Progenitor cell of endocrine pancreas (in vitro differentiated cells): ENCODE data around the gene TMEM272. TPM values are rescaled to one million over a fixed set of nuclear protein-coding genes. Genes with fewer than 3 reads are reported as not detected.
A peak's percentile ranks its signal among the peaks of the same experiment; 100 is the strongest.

ENCODE experiments used
- DNase-seq: peaks from one replicate; pipeline ENCODE4 v3.0.0; 2021; ENCODE audit warnings: low spot score; ENCODE audit not compliant: unreplicated experiment
- H3K27ac Mint-ChIP-seq: 2 replicates; pipeline ENCODE4 v1.8.0; 2021; ENCODE audit warnings: mild to moderate bottlenecking, moderate library complexity, mixed read lengths
- H3K27me3 Mint-ChIP-seq: 2 replicates; pipeline ENCODE4 v1.8.0; 2021; ENCODE audit warnings: mixed read lengths
- H3K36me3 Mint-ChIP-seq: 2 replicates; pipeline ENCODE4 v1.8.0; 2022; ENCODE audit warnings: mixed read lengths; ENCODE audit not compliant: insufficient read depth
- H3K4me1 Mint-ChIP-seq: 2 replicates; pipeline ENCODE4 v1.8.0; 2021; ENCODE audit warnings: low read depth, mixed read lengths
- H3K4me3 Mint-ChIP-seq: 2 replicates; pipeline ENCODE4 v1.8.0; 2021; ENCODE audit warnings: low read depth, mild to moderate bottlenecking, moderate library complexity, mixed read lengths
- H3K9me3 Mint-ChIP-seq: 2 replicates; pipeline ENCODE4 v1.8.0; 2021; ENCODE audit warnings: low read depth, mixed read lengths
- CTCF ChIP-seq: fragments of 200-600 bp; sonication (generic); IDR thresholded peaks from one replicate; pipeline ENCODE4 v1.5.0; 2021; ENCODE audit warnings: antibody characterized with exemption, mild to moderate bottlenecking; ENCODE audit not compliant: unreplicated experiment
- total RNA-seq: library from RNA; stranded (reverse); gene quantifications from 2 replicates; pipeline ENCODE4 v1.2.1, GENCODE V29; 2021

TMEM272 gene
- total RNA-seq, 1 donor from 2014 or later: 1.5 TPM

- peaks cover 6% of the 10 kb centered on the region for H3K36me3 Mint-ChIP-seq
- H3K27ac Mint-ChIP-seq: no peak overlapping the region
- H3K27me3 Mint-ChIP-seq: peaks cover 18% of the 10 kb centered on the region
- DNase-seq: no peak
- peaks cover 11% of the 10 kb centered on the region for H3K9me3 Mint-ChIP-seq
- peaks cover 16% of the 10 kb centered on the region for H3K4me1 Mint-ChIP-seq
- no peak for TF ChIP-seq CTCF
- no peak overlapping the region for H3K4me3 Mint-ChIP-seq
Observed at GRCh38 chr13:51856027-51856736, 11.2 kb upstream of the TMEM272 start.

- peaks cover 3% of the 10 kb centered on the region for H3K9me3 Mint-ChIP-seq
- peaks cover 9% of the 10 kb centered on the region for H3K27me3 Mint-ChIP-seq
- H3K4me3 Mint-ChIP-seq: no peak overlapping the region
- no peak for DNase-seq
- TF ChIP-seq CTCF: peak; percentile 53
- H3K27ac Mint-ChIP-seq: no peak overlapping the region
- H3K36me3 Mint-ChIP-seq: peaks cover 3% of the 10 kb centered on the region
- no peaks in the 10 kb centered on the region for H3K4me1 Mint-ChIP-seq
Observed at GRCh38 chr13:51849145-51850101, 4.4 kb upstream of the TMEM272 start.

GRCh38 chr13:51848674-51849073, 3.7 kb upstream of the TMEM272 start:
- no peak for DNase-seq
- TF ChIP-seq CTCF: no peak
- Mint-ChIP-seq H3K27ac (no peak overlapping the region), H3K4me1 (no peaks in the 10 kb centered on the region), H3K4me3 (no peak overlapping the region), H3K9me3 (peaks cover 3% of the 10 kb centered on the region), H3K36me3 (peaks cover 3% of the 10 kb centered on the region), H3K27me3 (peaks cover 8% of the 10 kb centered on the region)

- H3K4me3 Mint-ChIP-seq: no peak overlapping the region
- no peak for DNase-seq
- no peaks in the 10 kb centered on the region for H3K4me1 Mint-ChIP-seq
- no peak overlapping the region for H3K27ac Mint-ChIP-seq
- peaks cover 3% of the 10 kb centered on the region for H3K9me3 Mint-ChIP-seq
- peaks cover 8% of the 10 kb centered on the region for H3K27me3 Mint-ChIP-seq
- peaks cover 3% of the 10 kb centered on the region for H3K36me3 Mint-ChIP-seq
- no peak for TF ChIP-seq CTCF
Observed at GRCh38 chr13:51846756-51847155, 1.8 kb upstream of the TMEM272 start.

GRCh38 chr13:51845574-51846318, 769 bp upstream of the TMEM272 start:
- Mint-ChIP-seq H3K4me1 (no peaks in the 10 kb centered on the region), H3K36me3 (peaks cover 3% of the 10 kb centered on the region), H3K27me3 (peaks cover 8% of the 10 kb centered on the region), H3K4me3 (peak overlapping the region; percentile 38), H3K9me3 (peaks cover 3% of the 10 kb centered on the region), H3K27ac (no peak overlapping the region)
- no peak for TF ChIP-seq CTCF
- no peak for DNase-seq
